ENCODE measurements around the gene GMNN. TPM values are rescaled to one million over a fixed set of nuclear protein-coding genes. Genes with fewer than 3 reads are reported as not detected.
"Not testable (repeated sequence)": the region's sequence is repeated elsewhere in the genome, so short reads cannot be mapped to it uniquely, and the experiment has no call there.

The GMNN gene
- 10 to 100 TPM in 1 of 10 donors, 1 to 10 TPM in 9; 3.1 to 10.9 (median 6.8) TPM for total RNA-seq
- polyA plus RNA-seq: 10 to 100 TPM in 1 of 2 donors, 1 to 10 TPM in 1; 6.4 to 15.6 TPM
- long read RNA-seq, donor 1, partial matches to known transcripts: 0 of 7 reads
- long read RNA-seq, donor 1, other reads (novel, unspliced or antisense): 1 of 7 reads
- long read RNA-seq, donor 2, partial matches to known transcripts: 3 of 13 reads
- long read RNA-seq, donor 2, other reads (novel, unspliced or antisense): 2 of 13 reads
- long read RNA-seq, donor 3, partial matches to known transcripts: 1 of 9 reads
- long read RNA-seq, donor 3, other reads (novel, unspliced or antisense): 1 of 9 reads

DNA sequence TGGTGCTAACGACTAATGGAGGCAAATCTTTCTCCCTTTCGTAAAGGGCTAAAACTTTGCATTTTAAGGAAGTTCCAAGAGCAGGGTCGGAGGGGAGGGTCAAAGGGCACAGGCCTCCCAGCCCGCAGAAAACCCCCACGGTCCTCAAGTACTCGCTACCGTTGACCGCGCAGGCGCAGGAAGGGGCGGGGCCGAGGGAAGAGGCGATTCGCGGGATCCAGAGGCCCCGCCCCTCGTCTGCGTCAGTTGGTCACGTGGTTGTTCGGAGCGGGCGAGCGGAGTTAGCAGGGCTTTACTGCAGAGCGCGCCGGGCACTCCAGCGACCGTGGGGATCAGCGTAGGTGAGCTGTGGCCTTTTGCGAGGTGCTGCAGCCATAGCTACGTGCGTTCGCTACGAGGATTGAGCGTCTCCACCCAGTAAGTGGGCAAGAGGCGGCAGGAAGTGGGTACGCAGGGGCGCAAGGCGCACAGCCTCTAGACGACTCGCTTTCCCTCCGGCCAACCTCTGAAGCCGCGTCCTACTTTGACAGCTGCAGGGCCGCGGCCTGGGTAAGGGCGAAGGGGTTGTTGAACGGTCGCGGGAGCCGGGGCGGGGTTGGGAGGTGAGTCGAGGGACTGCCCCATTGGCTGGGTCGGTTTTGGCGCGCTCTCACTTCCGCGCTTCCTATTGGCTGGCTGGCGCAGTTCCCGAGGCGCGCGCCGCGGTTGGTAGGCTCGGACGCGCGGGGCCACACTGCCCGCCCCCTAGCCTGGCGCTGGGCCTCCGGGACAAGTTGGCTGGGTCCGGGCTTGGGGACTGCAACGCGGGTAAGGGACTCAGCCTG is at the start of gene GMNN:
GMNN (plus strand) TSS at position 242 of the 824 bp plus-strand sequence. CDS start 2,310 bp downstream, outside the sequence.
- peaks cover 0 to 6% (median 0%) of the 10 kb centered on the region in 9 donors for H3K36me3 ChIP-seq
- peak within 1 kb of the TSS; percentile 38 to 95 (median 91) for H3K27ac ChIP-seq
- intact Hi-C loops (cut with DNase I): loop anchor here in 8 of 10 donors (1.0 to 10.0 kb wide), 8 partner anchors 50 to 290 kb away; partner anchors contain the start of gene C6orf62 (in 2 of the 8)
- H3K27me3 ChIP-seq: no peaks in the 10 kb centered on the region
- peak; percentile 99 for DNase-seq
- H3K4me3 ChIP-seq: peak within 1 kb of the TSS; percentile 82 to 98 (median 91)
- peaks cover 0 to 41% (median 10%) of the 10 kb centered on the region in 9 donors for H3K4me1 ChIP-seq
- no peaks in the 10 kb centered on the region for H3K9me3 ChIP-seq
- 0 to 1% methylated on average over 73 to 75 of the region's 75 CpGs for WGBS, 2 donors
- peak in 1 of 9 donors; percentile 13 for TF ChIP-seq CTCF (IDR thresholded peaks at IDR 0.05)
- ATAC-seq: peak; percentile 97 to 100 (median 99)

GRCh38 chr6:24730653-24731052 is 44.1 kb upstream of the GMNN start:
- H3K36me3 ChIP-seq; ATAC-seq; H3K4me3 ChIP-seq; H3K27ac ChIP-seq; intact Hi-C loops (cut with DNase I); H3K27me3 ChIP-seq; DNase-seq; H3K4me1 ChIP-seq: not testable (repeated sequence)
- WGBS, 2 donors: 94 to 96% methylated on average over 3 of the region's 3 CpGs
- peaks cover 0 to 27% (median 5%) of the 10 kb centered on the region in 11 donors for H3K9me3 ChIP-seq

DNA sequence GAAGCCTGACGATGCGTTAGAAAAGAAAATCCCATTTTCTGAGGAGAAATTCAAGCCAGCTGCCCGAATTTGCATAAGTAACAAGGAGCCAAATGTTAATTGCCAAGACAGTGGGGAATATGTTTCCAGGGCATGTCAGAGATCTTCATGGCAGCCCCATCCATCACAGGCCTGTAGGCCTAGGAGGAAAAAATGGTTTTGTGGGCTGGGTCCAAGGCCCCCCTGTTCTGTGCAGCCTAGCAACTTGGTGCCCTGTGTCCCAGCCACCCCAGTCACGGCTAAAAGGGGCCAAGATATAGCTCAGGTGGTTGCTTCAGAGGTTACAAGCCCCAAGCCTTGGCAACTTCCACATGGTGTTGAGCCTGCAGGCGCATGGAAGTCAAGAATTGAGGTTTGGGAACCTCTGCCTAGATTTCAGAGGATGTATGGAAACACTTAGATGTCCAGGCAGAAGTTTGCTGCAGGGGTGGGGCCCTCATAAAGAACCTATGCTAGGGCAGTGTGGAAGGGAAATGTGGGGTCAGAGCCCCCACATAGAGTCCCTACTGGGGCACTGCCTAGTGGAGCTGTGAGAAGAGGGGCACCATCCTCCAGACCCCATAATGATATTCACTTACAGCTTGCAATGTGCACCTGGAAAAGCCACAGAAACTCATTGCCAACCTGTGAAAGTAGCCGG is 43.1 kb upstream of the GMNN start:
- intact Hi-C loops (cut with DNase I); H3K27me3 ChIP-seq; H3K4me1 ChIP-seq; H3K36me3 ChIP-seq; DNase-seq; ATAC-seq; H3K4me3 ChIP-seq; H3K27ac ChIP-seq: not testable (repeated sequence)
- peaks cover 0 to 27% (median 5%) of the 10 kb centered on the region in 11 donors for H3K9me3 ChIP-seq
- WGBS, 2 donors: 87 to 89% methylated on average over 6 of the region's 6 CpGs

DNA sequence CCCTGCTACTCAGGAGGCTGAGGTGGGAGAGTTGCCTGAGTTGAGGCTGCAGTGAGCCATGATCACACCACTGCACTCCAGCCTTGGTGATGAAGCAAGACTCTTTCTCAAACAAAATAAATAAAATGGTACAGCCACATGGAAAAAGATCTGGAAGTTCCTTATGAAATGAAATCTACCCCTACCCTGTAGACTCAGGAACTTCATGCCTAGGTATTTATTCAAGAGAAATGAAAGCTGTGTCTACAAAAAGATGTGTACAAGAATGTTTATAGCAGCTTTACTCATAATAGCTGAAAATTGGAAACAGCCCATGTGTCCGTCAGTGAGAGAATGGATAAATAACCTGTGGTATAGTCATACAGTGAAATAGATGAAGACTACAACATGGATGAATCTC is 40.6 kb upstream of the GMNN start:
- intact Hi-C loops (cut with DNase I): no loop called here
- peaks cover 0 to 7% (median 0%) of the 10 kb centered on the region in 9 donors for H3K4me1 ChIP-seq
- no peaks in the 10 kb centered on the region for H3K27me3 ChIP-seq
- no peaks in the 10 kb centered on the region for H3K36me3 ChIP-seq
- ATAC-seq (no peak), DNase-seq (no peak)
- WGBS, 2 donors: 95 to 99% methylated on average over 1 of the region's 1 CpG
- no peak for TF ChIP-seq CTCF (IDR thresholded peaks at IDR 0.05)
- H3K4me3 ChIP-seq: no peak overlapping the region
- peaks cover 0 to 27% (median 5%) of the 10 kb centered on the region in 11 donors for H3K9me3 ChIP-seq
- H3K27ac ChIP-seq: no peak overlapping the region

DNA sequence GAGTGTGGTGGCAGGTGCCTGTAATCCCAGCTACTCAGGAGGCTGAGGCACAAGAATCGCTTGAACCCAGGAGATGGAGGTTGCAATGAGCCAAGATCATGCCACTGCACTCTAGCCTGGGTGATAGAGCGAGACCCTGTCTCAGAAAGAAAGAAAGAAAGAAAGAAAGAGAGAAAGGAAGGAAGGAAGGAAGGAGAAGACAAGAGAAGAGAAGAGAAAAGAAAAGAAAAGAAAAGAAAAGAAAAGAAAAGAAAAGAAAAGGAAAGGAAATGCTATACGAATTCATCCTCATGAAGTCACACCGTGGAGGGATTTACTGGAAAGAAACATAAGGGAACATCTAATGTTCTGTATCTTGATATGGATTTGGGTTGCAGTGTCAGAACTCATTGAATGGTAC is 40.0 kb upstream of the GMNN start:
- H3K4me3 ChIP-seq; H3K4me1 ChIP-seq; DNase-seq; H3K27ac ChIP-seq; ATAC-seq; H3K27me3 ChIP-seq; intact Hi-C loops (cut with DNase I); H3K36me3 ChIP-seq: not testable (repeated sequence)
- peaks cover 0 to 27% (median 5%) of the 10 kb centered on the region in 11 donors for H3K9me3 ChIP-seq
- WGBS, 2 donors: 88 to 89% methylated on average over 4 of the region's 4 CpGs
